GM10266 (cell line): Measurements from ENCODE around the gene CFAP20DC.

Experiments used
- DNase-seq: peaks from one replicate; pipeline ENCODE4 v3.0.0; 2012; ENCODE audit errors: extremely low spot score
- CTCF ChIP-seq: IDR thresholded peaks from 2 replicates; pipeline ENCODE4 v1.5.1; 2012; ENCODE audit warnings: mild to moderate bottlenecking, low read depth; ENCODE audit not compliant: control insufficient read depth, insufficient read depth; ENCODE audit errors: missing control alignments

Gene CFAP20DC

DNA sequence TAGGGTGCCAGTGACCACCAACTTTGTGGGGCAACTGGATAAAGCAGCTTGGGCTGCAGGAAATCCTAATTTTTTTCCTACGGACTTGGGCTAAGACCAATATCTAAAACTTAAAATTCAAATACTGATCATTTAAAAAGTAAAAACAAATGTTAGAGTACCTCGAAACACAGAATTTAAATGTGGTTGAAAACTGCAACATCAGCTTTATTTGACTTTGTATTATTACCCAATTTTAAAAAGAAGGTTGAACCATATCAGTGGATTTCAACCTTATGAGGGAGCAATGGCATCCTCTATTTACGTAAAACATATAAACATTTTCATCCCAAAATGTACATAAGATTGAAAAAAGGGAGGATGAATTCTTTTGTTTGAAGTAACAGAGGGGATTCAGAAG lies 26.2 kb downstream of the CFAP20DC start:
- no peak for DNase-seq
- TF ChIP-seq CTCF, result no peak

DNA sequence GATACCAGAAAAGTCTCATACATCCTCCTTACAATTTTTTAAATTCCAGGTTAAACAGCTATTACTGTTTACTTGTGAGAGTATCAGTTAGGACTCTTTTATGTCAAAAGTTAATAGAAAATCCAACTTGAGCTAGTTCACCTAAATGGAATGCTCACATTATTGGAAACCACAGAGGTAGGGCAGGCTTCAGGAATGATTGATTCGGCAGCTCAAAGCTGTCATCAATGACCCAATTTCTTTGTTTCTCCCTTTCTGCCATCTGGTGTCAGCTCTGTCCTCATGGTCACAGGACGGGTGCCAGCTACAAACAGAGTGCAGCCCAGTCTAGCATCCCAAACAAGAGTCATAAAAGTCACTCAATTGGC lies 32.2 kb downstream of the CFAP20DC start:
- DNase-seq, result no peak
- no peak for TF ChIP-seq CTCF

- DNase-seq, result no peak
Measured at GRCh38 chr3:59016930-59017616, 32.8 kb downstream of the CFAP20DC start.

DNA sequence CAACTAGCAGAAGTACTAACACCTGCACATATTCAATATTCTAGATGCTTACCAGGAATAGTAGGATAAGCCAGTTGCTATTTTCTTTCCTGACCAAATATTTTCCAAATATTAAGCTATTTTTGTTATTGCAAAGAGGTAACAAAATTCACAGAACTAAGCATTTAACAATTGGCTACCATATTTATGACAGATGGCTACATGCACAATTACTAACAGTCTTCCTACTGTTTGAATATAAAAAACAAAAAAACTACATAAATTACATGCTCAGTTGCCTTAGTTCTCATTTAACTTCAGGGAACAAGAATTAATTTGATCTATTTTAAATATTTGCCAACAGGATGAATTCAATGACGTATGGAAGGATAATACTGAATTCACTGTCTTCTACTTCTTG lies 36.2 kb downstream of the CFAP20DC start:
- no peak for DNase-seq

More at GRCh38 chr3:59016930-59017616, 32.8 kb downstream of the CFAP20DC start:
- TF ChIP-seq CTCF, result no peak

GRCh38 chr3:59006634-59007517 lies 42.9 kb downstream of the CFAP20DC start:
- no peak for DNase-seq
- TF ChIP-seq CTCF, result no peak

More for the DNA sequence above, 36.2 kb downstream of the CFAP20DC start:
- no peak for TF ChIP-seq CTCF

- DNase-seq, result no peak
- TF ChIP-seq CTCF, result no peak
Measured at GRCh38 chr3:59001675-59002074, 48.1 kb downstream of the CFAP20DC start.

DNA sequence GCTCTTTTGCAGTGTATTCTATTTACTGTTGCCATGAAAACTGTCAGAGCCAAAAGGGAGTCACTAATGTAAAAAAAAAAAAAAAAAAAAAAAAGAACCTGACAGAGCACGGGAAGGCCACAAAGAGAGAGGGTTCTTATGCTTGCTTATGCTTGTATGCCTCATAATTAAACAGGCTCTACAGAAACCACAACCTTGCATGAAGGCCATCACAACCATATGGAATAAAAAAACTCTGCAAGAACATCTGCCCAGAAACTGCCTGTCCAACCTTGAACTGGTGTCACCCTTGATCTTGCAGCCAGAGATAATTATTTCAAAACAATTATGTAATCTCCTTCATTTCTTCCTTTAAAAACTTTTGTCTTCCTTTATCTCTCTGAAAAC lies 50.1 kb downstream of the CFAP20DC start:
- TF ChIP-seq CTCF, result no peak
- no peak for DNase-seq
